NCI-H1694 (cell line): Measurements from ENCODE around the gene CCDC102A.
A peak's percentile ranks its signal among the peaks of the same experiment; 100 is the strongest.

Experiments
- DNase-seq: peaks from one replicate; lab custom pipeline; 2025; lab: John Stamatoyannopoulos, UW

The CCDC102A gene

GRCh38 chr16:57537194-57537505 lies 779 bp upstream of the CCDC102A start:
- DNase-seq: no peak

- DNase-seq: peak; percentile 22
Observed at GRCh38 chr16:57535680-57536305, 578 bp downstream of the CCDC102A start.

GRCh38 chr16:57534881-57535658 lies 1.3 kb downstream of the CCDC102A start:
- no peak for DNase-seq

GRCh38 chr16:57534337-57534880 lies 2.0 kb downstream of the CCDC102A start:
- no peak for DNase-seq

- peak; percentile 11 for DNase-seq
Observed at GRCh38 chr16:57533431-57534336, 2.7 kb downstream of the CCDC102A start.

- DNase-seq: no peak
Observed at GRCh38 chr16:57532266-57532625, 4.1 kb downstream of the CCDC102A start.

- DNase-seq: no peak
Observed at GRCh38 chr16:57531635-57532265, 4.6 kb downstream of the CCDC102A start.

GRCh38 chr16:57531253-57531575 lies 5.2 kb downstream of the CCDC102A start:
- no peak for DNase-seq

- DNase-seq: no peak
Observed at GRCh38 chr16:57530522-57531252, 5.7 kb downstream of the CCDC102A start.

GRCh38 chr16:57530104-57530521 lies 6.3 kb downstream of the CCDC102A start:
- no peak for DNase-seq

- DNase-seq: no peak
Observed at GRCh38 chr16:57529391-57530103, 6.8 kb downstream of the CCDC102A start.

- DNase-seq: no peak
Observed at GRCh38 chr16:57528499-57529390, 7.6 kb downstream of the CCDC102A start.

GRCh38 chr16:57527610-57528360 lies 8.6 kb downstream of the CCDC102A start:
- DNase-seq: no peak

- no peak for DNase-seq
Observed at GRCh38 chr16:57527027-57527426, 9.3 kb downstream of the CCDC102A start.

- DNase-seq: no peak
Observed at GRCh38 chr16:57526498-57526897, 9.9 kb downstream of the CCDC102A start.

- DNase-seq: no peak
Observed at GRCh38 chr16:57525761-57526160, 10.6 kb downstream of the CCDC102A start.

- DNase-seq: no peak
Observed at GRCh38 chr16:57522960-57523359, 13.4 kb downstream of the CCDC102A start.

GRCh38 chr16:57519796-57520360 lies 16.5 kb downstream of the CCDC102A start:
- peak; percentile 56 for DNase-seq

GRCh38 chr16:57518922-57519321 lies 17.4 kb downstream of the CCDC102A start:
- DNase-seq: no peak
